GM12878 (cell line): ENCODE data around the gene P4HTM. TPM values are rescaled to one million over a fixed set of nuclear protein-coding genes. Genes with fewer than 3 reads are reported as not detected.

Experiments used
- ATAC-seq: fragments of 200-7000 bp; cut with Tn5 transposase; 3 replicates; pipeline ENCODE4 v1.9.1; 2020; ENCODE audit warnings: mild to moderate bottlenecking, moderate library complexity
- BruUV-seq: library from RNA; stranded (reverse); fragments of 400-500 nt; replicated peaks from 2 replicates; lab custom pipeline; 2021; lab: Mats Ljungman, UMichigan
- CTCF ChIA-PET: fragments of 300-600 bp; sonication (Branson Sonifier 250); formaldehyde crosslinking; extraction: SDS; loops from one replicate; lab custom pipeline; 2021; ENCODE audit warnings: inconsistent platforms; lab: Yijun Ruan, JAX
- POLR2A ChIA-PET: fragments of 350-600 bp; formaldehyde crosslinking; extraction: SDS; loops from one replicate; lab custom pipeline; 2021; ENCODE audit warnings: inconsistent platforms; lab: Charles Lee
- RAD21 ChIA-PET: fragments of 300-600 bp; sonication (Branson Sonifier 250); formaldehyde crosslinking; loops from one replicate; lab custom pipeline; 2023; ENCODE audit warnings: antibody characterized with exemption; ENCODE audit not compliant: unreplicated experiment; lab: Charles Lee
- SMC1A ChIA-PET: fragments of 300-600 bp; sonication (Branson Sonifier 250); formaldehyde crosslinking; loops from one replicate; lab custom pipeline; 2023; ENCODE audit not compliant: unreplicated experiment, uncharacterized antibody; lab: Charles Lee
- DNase-seq: peaks from one replicate; pipeline ENCODE4 v3.0.0-alpha.2; 2011; ENCODE audit warnings: low read depth, low spot score
- FAIRE-seq: peaks from 3 replicates; lab custom pipeline; 2011; peaks lifted over from hg19 to GRCh38; lab: Jason Lieb, UNC
- H2AFZ ChIP-seq: 2 replicates; pipeline ENCODE4 v1.6.0; 2011; ENCODE audit warnings: low read depth, low read length, control low read depth; ENCODE audit not compliant: control insufficient read depth
- H3K27ac ChIP-seq: 2 replicates; pipeline ENCODE4 v1.5.1; 2011; ENCODE audit warnings: control low read depth; ENCODE audit not compliant: control insufficient read depth, insufficient read depth
- H3K27me3 ChIP-seq, 2 experiments: replicated peaks in 1 of 2; 2 replicates each; pipeline versions ENCODE4 v1.6.0 to v1.6.1; 2011; ENCODE audit warnings: low read length in 1 of 2; ENCODE audit not compliant: control insufficient read depth in 2 of 2, insufficient read depth in 2 of 2
- H3K36me3 ChIP-seq, 2 experiments: 2 replicates each; pipeline ENCODE4 v1.5.1; 2011; ENCODE audit warnings: low read length in 1 of 2; ENCODE audit not compliant: control insufficient read depth in 2 of 2, insufficient read depth in 2 of 2
- H3K4me1 ChIP-seq: 2 replicates; pipeline ENCODE4 v1.6.1; 2011; ENCODE audit warnings: mild to moderate bottlenecking, low read length, moderate library complexity, mixed read lengths; ENCODE audit not compliant: control insufficient read depth, insufficient read depth
- H3K4me2 ChIP-seq: 2 replicates; pipeline ENCODE4 v1.6.0; 2011; ENCODE audit warnings: control low read depth; ENCODE audit not compliant: control insufficient read depth, insufficient read depth
- H3K4me3 ChIP-seq: fragments of 200-600 bp; sonication (generic); 2 replicates; pipeline ENCODE4 v1.5.1; 2016
- H3K79me2 ChIP-seq: 2 replicates; pipeline ENCODE4 v1.6.0; 2011; ENCODE audit warnings: low read length; ENCODE audit not compliant: control insufficient read depth, insufficient read depth
- H3K9ac ChIP-seq: 2 replicates; pipeline ENCODE4 v1.8.0; 2011; ENCODE audit warnings: low read length, control low read depth, mixed read lengths; ENCODE audit not compliant: control insufficient read depth, insufficient read depth
- H3K9me3 ChIP-seq: replicated peaks from 3 replicates; pipeline ENCODE4 v1.5.1; 2011; ENCODE audit warnings: mild to moderate bottlenecking, low read length; ENCODE audit not compliant: control insufficient read depth, insufficient read depth
- H4K20me1 ChIP-seq: 2 replicates; pipeline ENCODE4 v1.6.0; 2011; ENCODE audit not compliant: control insufficient read depth, insufficient read depth
- BMI1 ChIP-seq: fragments of 450-650 bp; IDR thresholded peaks from 2 replicates; pipeline ENCODE4 v1.6.1; 2016; ENCODE audit warnings: mild to moderate bottlenecking, moderate library complexity, borderline replicate concordance
- HDAC2 ChIP-seq: fragments of 200-600 bp; sonication (generic); IDR thresholded peaks from 2 replicates; pipeline ENCODE4 v1.6.1; 2017
- NKRF ChIP-seq: fragments of 450-650 bp; conservative IDR thresholded peaks from 2 replicates; pipeline ENCODE4 v1.6.1; 2017; ENCODE audit warnings: mild to moderate bottlenecking, moderate library complexity
- POLR2AphosphoS5 ChIP-seq: IDR thresholded peaks from 2 replicates; pipeline ENCODE4 v1.6.1; 2011; ENCODE audit warnings: mild to moderate bottlenecking, low read length, inconsistent platforms
- RELA ChIP-seq: fragments of 450-650 bp; IDR thresholded peaks from 2 replicates; pipeline ENCODE4 v1.8.0; 2014; ENCODE audit warnings: borderline replicate concordance; ENCODE audit not compliant: partially characterized antibody
- WGBS: methylation state at CpG from one replicate; pipeline ENCODE4 v1.1.6; 2016; ENCODE audit warnings: low lambda C conversion rate; ENCODE audit not compliant: insufficient replicate concordance, insufficient coverage; ENCODE audit errors: missing lambda C conversion rate; 5-methylcytosine and 5-hydroxymethylcytosine counted together
- in situ Hi-C: fragments of 300-500 bp; cut with MboI; formaldehyde crosslinking; loops from 9 replicates; pipeline ENCODE4 v1.14.3; 2018; ENCODE audit warnings: mixed read lengths
- intact Hi-C: fragments of 100-400 bp; cut with micrococcal nuclease; formaldehyde crosslinking; loops from one replicate; pipeline ENCODE4 v1.14.2; 2022; ENCODE audit not compliant: unreplicated experiment
- polyA plus RNA-seq, 11 experiments: library from polyadenylated mRNA; depleted of rRNA in 4 of 11; unstranded in 6 of 11; stranded (reverse) in 5 of 11; fragments of >200 nt; fragmentation: Nextera tagmentation in 4 of 11; fragmentation: Illumina TruSeq in 1 of 11; extraction: Ambion mirVana in 4 of 11; extraction: Trizol in 1 of 11; gene quantifications; 1 replicate in 1 of 11; 2 replicates in 10 of 11; pipeline versions ENCODE4 v1.2.1 to v1.2.3, GENCODE V29; 2011 to 2016; ENCODE audit warnings: inconsistent platforms in 2 of 11, missing spikeins in 2 of 11, low read depth in 1 of 11
- total RNA-seq, 4 experiments: library from RNA; depleted of rRNA in 3 of 4; stranded (reverse); fragments of >200 nt in 3 of 4; fragmentation: Illumina TruSeq in 1 of 4; extraction: Trizol in 1 of 4; gene quantifications; 2 replicates each; pipeline versions ENCODE4 v1.2.1 to v1.2.3, GENCODE V29; 2013 to 2021
- TF ChIP-seq, protein P1 (sequence below): IDR thresholded peaks from 2 replicates; pipeline ENCODE4 v1.6.1; 2011; ENCODE audit warnings: borderline replicate concordance, low read depth, mild to moderate bottlenecking, moderate library complexity, mixed read lengths, low read length; ENCODE audit not compliant: insufficient read depth; ENCODE audit errors: extremely low read length

The P4HTM gene
- total and polyA plus RNA-seq, 10 of the 15 experiments (the other 5 are each of a cell fraction or from before 2014, with no cell fraction given), result 0.76 to 28.8 (median 22.9) TPM

- TF ChIP-seq NKRF (no peak), BMI1 (no peak)
Measured at GRCh38 chr3:49012441-49013017, 22.5 kb downstream of the P4HTM start (continued).

DNA sequence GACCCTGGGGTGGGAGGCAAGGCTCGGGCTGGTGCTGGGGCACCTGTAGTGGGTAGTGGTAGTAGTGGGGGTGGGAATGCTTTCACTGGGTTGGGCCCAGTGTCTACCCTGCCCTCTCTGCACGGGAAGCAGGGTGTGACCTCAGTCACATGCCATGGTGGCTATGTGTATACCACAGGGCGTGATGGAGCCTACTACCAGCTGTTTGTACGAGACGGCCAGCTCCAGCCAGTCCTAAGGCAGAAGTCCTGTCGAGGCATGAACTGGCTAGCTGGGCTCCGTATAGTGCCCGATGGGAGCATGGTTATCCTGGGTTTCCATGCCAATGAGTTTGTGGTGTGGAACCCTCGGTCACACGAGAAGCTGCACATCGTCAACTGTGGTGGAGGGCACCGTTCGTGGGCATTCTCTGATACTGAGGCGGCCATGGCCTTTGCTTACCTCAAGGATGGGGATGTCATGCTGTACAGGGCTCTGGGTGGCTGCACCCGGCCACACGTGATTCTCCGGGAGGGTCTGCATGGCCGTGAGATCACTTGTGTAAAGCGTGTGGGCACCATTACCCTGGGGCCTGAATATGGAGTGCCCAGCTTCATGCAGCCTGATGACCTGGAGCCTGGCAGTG lies 23.2 kb downstream of the P4HTM start:
- Histone ChIP-seq H3K4me2 (no peak overlapping the region), H4K20me1 (peaks cover 7% of the 10 kb centered on the region; the same call in 1 of the 2 replicates)
- ChIA-PET POLR2A (interaction anchor here (0.5 to 2.6 kb wide), 3 partner anchors 8 to 49 kb away, joined by 3 to 7 read pairs (median 7); partner anchors contain the start of gene NDUFAF3), RAD21 (interaction anchor here (2.5 kb wide), 1 partner anchor 25 kb away, joined by 9 read pairs; no protein-coding TSS in a partner anchor)
- no TSS peak for BruUV-seq
- TF ChIP-seq POLR2AphosphoS5 (peak; percentile 47; the same call in 1 of the 2 replicates), RELA (no peak), HDAC2 (no peak)
- TF ChIP-seq, protein P1, sequence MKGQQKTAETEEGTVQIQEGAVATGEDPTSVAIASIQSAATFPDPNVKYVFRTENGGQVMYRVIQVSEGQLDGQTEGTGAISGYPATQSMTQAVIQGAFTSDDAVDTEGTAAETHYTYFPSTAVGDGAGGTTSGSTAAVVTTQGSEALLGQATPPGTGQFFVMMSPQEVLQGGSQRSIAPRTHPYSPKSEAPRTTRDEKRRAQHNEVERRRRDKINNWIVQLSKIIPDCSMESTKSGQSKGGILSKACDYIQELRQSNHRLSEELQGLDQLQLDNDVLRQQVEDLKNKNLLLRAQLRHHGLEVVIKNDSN, result no peak
- TF ChIP-seq, all 136 proteins: peak for 1
- H2AFZ ChIP-seq, result no peak overlapping the region
- no peaks in the 10 kb centered on the region for H3K9me3 ChIP-seq
- H3K4me3 ChIP-seq, result no peak overlapping the region
- in situ Hi-C loops (no loop called here), intact Hi-C loops (no loop called here)
- H3K27me3 ChIP-seq, result no peaks in the 10 kb centered on the region
- ChIA-PET SMC1A (no interaction called here), CTCF (interaction anchor here (0.6 to 4.7 kb wide), 4 partner anchors 25 to 273 kb away, joined by 4 to 44 read pairs (median 5); no protein-coding TSS in a partner anchor)
- FAIRE-seq, result no peak
- H3K4me1 ChIP-seq, result peaks cover 10% of the 10 kb centered on the region
- no peak overlapping the region for H3K9ac ChIP-seq
- no peak overlapping the region for H3K27ac ChIP-seq
- 90% methylated on average over 19 of the region's 19 CpGs for WGBS
- H3K36me3 ChIP-seq, result peaks cover 24 to 30% of the 10 kb centered on the region in 2 experiments
- ATAC-seq, result no peak
- DNase-seq, result no peak
- peaks cover 21% of the 10 kb centered on the region for H3K79me2 ChIP-seq
